ENCODE data around the gene USP20. TPM values are rescaled to one million over a fixed set of nuclear protein-coding genes. Genes with fewer than 3 reads are reported as not detected.

USP20 gene
- total RNA-seq, 4 donors from 2014 or later = 23.9 to 61.8 (median 52.0) TPM

DNA sequence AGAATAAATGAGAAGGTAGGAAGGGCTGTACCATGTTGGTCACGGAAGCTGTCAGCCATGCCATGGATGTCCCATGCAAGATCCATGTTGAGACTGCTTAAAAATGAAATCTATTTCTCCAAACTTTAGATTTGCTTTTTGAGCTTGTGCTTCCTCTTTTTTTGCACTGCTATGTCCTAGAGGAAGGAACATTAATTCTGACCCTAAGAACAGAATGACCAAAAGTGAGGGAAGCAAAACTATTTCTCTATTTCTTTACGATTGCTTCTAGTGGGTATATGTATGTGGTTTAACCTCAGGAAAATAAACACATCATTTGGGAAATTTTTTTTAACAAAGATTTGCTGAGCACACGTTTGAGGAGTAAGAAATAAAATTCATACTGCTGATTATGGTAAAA is 84.6 kb downstream of the USP20 start:
- TF ChIP-seq POLR2A (IDR thresholded peaks at IDR 0.05) = no peak
- TF ChIP-seq, protein P1, sequence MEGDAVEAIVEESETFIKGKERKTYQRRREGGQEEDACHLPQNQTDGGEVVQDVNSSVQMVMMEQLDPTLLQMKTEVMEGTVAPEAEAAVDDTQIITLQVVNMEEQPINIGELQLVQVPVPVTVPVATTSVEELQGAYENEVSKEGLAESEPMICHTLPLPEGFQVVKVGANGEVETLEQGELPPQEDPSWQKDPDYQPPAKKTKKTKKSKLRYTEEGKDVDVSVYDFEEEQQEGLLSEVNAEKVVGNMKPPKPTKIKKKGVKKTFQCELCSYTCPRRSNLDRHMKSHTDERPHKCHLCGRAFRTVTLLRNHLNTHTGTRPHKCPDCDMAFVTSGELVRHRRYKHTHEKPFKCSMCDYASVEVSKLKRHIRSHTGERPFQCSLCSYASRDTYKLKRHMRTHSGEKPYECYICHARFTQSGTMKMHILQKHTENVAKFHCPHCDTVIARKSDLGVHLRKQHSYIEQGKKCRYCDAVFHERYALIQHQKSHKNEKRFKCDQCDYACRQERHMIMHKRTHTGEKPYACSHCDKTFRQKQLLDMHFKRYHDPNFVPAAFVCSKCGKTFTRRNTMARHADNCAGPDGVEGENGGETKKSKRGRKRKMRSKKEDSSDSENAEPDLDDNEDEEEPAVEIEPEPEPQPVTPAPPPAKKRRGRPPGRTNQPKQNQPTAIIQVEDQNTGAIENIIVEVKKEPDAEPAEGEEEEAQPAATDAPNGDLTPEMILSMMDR (IDR thresholded peaks at IDR 0.05) = no peak
- H3K36me3 ChIP-seq = peaks cover 8 to 17% of the 10 kb centered on the region in 2 donors
- intact Hi-C loops (cut with DNase I) = no loop called here

DNA sequence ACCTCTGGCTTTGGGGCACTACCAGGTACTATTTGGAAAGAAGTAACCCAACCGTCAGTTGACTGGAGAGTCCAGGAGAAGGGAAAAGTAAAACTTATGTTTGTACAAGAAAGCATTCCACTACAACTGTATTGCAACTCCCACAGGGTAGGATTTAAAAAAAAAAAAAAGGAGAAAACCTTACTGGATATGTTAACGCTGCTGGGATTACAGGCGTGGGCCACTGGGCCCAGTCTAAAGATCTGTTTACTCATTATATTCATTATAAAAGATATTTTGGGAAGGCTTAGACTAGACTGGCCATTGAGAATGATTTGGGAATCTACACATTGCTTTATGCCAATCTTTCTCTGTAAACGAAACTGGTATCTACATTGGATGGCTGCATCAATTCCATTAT is 86.6 kb downstream of the USP20 start:
- Histone ChIP-seq H3K27ac (no peak overlapping the region), H3K9me3 (no peaks in the 10 kb centered on the region), H3K4me1 (no peaks in the 10 kb centered on the region), H3K36me3 (peaks cover 15 to 23% of the 10 kb centered on the region in 2 donors), H3K4me3 (replicated peaks in 1 of 3) (no peak overlapping the region), H3K27me3 (no peaks in the 10 kb centered on the region)
- intact Hi-C loops (cut with DNase I) = no loop called here
- DNase-seq = no peak
- WGBS, 2 donors = 96% methylated on average over 4 of the region's 4 CpGs
- TF ChIP-seq, protein P1 (IDR thresholded peaks at IDR 0.05) = no peak
- TF ChIP-seq POLR2A (IDR thresholded peaks at IDR 0.05) = no peak

More for the DNA sequence above, 84.6 kb downstream of the USP20 start:
- WGBS, 2 donors = 84 to 88% methylated on average over 3 of the region's 3 CpGs
- no peaks in the 10 kb centered on the region for H3K27me3 ChIP-seq
- H3K4me1 ChIP-seq = no peaks in the 10 kb centered on the region
- no peak overlapping the region for H3K27ac ChIP-seq
- H3K9me3 ChIP-seq = no peaks in the 10 kb centered on the region
- DNase-seq = no peak
- H3K4me3 ChIP-seq (replicated peaks in 1 of 3) = no peak overlapping the region

DNA sequence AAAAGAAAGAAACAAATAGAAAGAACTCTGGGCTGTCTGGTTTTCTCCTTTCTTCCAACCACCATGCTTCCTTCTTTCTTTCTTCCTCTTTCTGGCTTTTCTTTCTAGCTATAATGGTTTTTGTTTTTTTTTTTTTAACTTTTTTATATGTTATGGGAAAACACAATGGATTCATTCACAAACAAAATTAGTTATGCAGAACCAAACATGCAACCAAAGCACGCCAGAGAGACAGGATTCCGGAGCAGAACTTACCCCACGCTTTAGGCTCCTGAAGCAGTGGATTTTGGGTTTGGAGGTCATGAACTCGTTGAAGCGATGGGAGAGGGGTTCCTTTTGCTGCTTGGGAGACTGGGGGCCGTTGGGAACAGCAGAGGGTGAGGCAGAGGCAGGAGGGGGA is 88.3 kb downstream of the USP20 start:
- Histone ChIP-seq H3K36me3 (peaks cover 23 to 27% of the 10 kb centered on the region in 2 donors), H3K27ac (no peak overlapping the region), H3K4me3 (replicated peaks in 1 of 3) (no peak overlapping the region), H3K9me3 (no peaks in the 10 kb centered on the region), H3K27me3 (no peaks in the 10 kb centered on the region), H3K4me1 (no peaks in the 10 kb centered on the region)
- WGBS, 2 donors = 71 to 77% methylated on average over 6 of the region's 6 CpGs
- no peak for DNase-seq
- TF ChIP-seq, protein P1 (IDR thresholded peaks at IDR 0.05) = no peak
- no peak for TF ChIP-seq POLR2A (IDR thresholded peaks at IDR 0.05)
- intact Hi-C loops (cut with DNase I) = no loop called here

DNA sequence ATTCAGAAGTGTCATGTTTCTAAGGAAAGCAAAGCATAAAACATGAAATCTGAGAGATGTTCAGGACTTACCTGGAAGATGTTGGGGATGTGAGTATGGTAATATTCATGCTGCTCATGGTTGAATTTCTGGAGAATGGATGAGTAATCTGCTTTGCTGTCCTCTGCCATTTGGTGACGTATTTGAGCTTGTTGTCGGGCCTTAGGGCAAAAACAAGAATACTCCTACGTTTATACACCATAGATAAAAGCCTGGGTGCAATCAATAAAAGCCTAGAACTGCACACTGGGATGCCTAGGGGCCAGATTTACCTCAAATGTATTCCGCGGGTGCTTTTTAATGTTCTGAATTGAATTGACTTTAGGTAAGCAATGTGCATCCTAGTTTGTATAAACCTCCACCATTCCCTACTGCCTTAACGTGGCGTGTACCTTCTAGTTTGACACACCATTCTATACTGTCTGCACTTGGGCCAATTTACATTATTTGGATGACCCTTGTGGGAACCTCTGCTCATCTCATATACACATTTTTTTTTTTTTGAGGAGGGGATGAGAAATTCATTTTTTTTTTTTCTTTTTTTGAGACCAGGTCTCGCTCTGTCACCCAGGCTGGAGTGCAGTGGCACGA is 94.4 kb downstream of the USP20 start:
- Histone ChIP-seq H3K27me3 (no peaks in the 10 kb centered on the region), H3K36me3 (peaks cover 13 to 24% of the 10 kb centered on the region in 2 donors), H3K4me3 (replicated peaks in 1 of 3) (no peak overlapping the region), H3K4me1 (peaks cover 6 to 25% of the 10 kb centered on the region in 2 donors), H3K27ac (no peak overlapping the region), H3K9me3 (no peaks in the 10 kb centered on the region)
- TF ChIP-seq, protein P1 (IDR thresholded peaks at IDR 0.05) = no peak
- TF ChIP-seq POLR2A (IDR thresholded peaks at IDR 0.05) = no peak
- DNase-seq = no peak
- 97 to 98% methylated on average over 9 of the region's 9 CpGs for WGBS, 2 donors
- intact Hi-C loops (cut with DNase I) = no loop called here

DNA sequence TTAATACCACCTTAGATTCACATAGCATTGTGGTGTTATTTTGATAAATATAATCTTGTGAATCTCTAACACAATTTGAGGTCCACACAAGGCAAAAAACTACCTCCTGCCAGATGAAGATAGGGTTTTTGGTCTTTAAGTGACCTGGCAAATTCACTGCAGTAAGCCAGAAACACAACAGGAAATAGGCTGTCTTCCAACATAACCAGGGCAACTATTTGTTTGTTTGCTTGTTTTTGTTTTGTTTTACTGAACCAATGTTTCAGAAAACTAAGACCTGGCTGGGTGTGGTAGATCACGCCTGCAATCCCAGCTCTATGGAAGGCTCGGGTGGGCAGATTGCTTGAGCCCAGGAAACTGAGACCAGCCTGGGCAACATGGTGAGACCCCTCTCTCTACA is 95.5 kb downstream of the USP20 start:
- no peak overlapping the region for H3K4me3 ChIP-seq (replicated peaks in 1 of 3)
- 91 to 100% methylated on average over 2 of the region's 2 CpGs for WGBS, 2 donors
- peaks cover 6 to 30% of the 10 kb centered on the region in 2 donors for H3K4me1 ChIP-seq
- H3K9me3 ChIP-seq = no peaks in the 10 kb centered on the region
- no peak for DNase-seq
- TF ChIP-seq, protein P1 (IDR thresholded peaks at IDR 0.05) = no peak
- no peak for TF ChIP-seq POLR2A (IDR thresholded peaks at IDR 0.05)
- peaks cover 9 to 20% of the 10 kb centered on the region in 2 donors for H3K36me3 ChIP-seq
- intact Hi-C loops (cut with DNase I) = no loop called here
- H3K27ac ChIP-seq = no peak overlapping the region
- H3K27me3 ChIP-seq = no peaks in the 10 kb centered on the region

Small RNAs within 50 kb of the gene (microRNA-seq; reads per million reads assigned to microRNA genes)
- 1.8 reads per million for gene MIR6855

Small RNAs within 50 kb of the gene (small RNA-seq; reads per million reads assigned to genes)
- gene MIR6855 = not detected

Other genes with a start within 250 kb of the USP20 start
- gene C9orf50, start 214.4 kb upstream of the USP20 start, total RNA-seq = not detected
- 10 to 100 TPM; 19.6 to 28.4 (median 22.6) TPM for gene NTMT1, start 209.3 kb upstream of the USP20 start, total RNA-seq
- gene ASB6, start 193.3 kb upstream of the USP20 start, total RNA-seq = 10 to 100 TPM; 21.7 to 29.2 (median 24.0) TPM
- gene PRRX2, start 169.8 kb upstream of the USP20 start, total RNA-seq = 10 to 100 TPM in 2 of 4 donors, 1 to 10 TPM in 2; 2.9 to 10.6 (median 8.1) TPM
- 1 to 10 TPM in 3 of 4 donors, under 1 TPM in 1; 0.29 to 5.3 (median 2.3) TPM for gene PTGES, start 82.4 kb upstream of the USP20 start, total RNA-seq
- 10 to 100 TPM; 25.2 to 36.3 (median 29.7) TPM for gene TOR1B, start 32.3 kb upstream of the USP20 start, total RNA-seq
- 10 to 100 TPM; 30.0 to 61.2 (median 42.8) TPM for gene TOR1A, start 11.3 kb upstream of the USP20 start, total RNA-seq
- 10 to 100 TPM; 59.4 to 89.2 (median 81.4) TPM for gene C9orf78, start 183 bp upstream of the USP20 start, total RNA-seq
- gene FNBP1, start 207.7 kb downstream of the USP20 start, total RNA-seq = 10 to 100 TPM; 55.8 to 78.5 (median 76.0) TPM
- gene GPR107, start 218.4 kb downstream of the USP20 start, total RNA-seq = 10 to 100 TPM; 43.5 to 65.6 (median 58.7) TPM

All from thyroid gland (tissue), 4 donors.